Activated CD4-positive, alpha-beta T cell treated with anti-CD3 and anti-CD28 coated beads, Interleukin-2, amount 50 U/mL, for 16 hours (primary cell): ENCODE measurements around the gene ZFYVE27.

Source experiments
- DNase-seq: peaks from one replicate; pipeline ENCODE4 v3.0.0-alpha.2; 2020

ZFYVE27 gene

GRCh38 chr10:97752956-97753355 is 16.0 kb downstream of the ZFYVE27 start:
- no peak for DNase-seq

- no peak for DNase-seq
Measured at GRCh38 chr10:97754726-97755125, 17.8 kb downstream of the ZFYVE27 start.

- no peak for DNase-seq
Measured at GRCh38 chr10:97755718-97756117, 18.8 kb downstream of the ZFYVE27 start.

- no peak for DNase-seq
Measured at GRCh38 chr10:97757471-97757870, 20.5 kb downstream of the ZFYVE27 start.

GRCh38 chr10:97759158-97759887 is 22.4 kb downstream of the ZFYVE27 start:
- peak; percentile 48 for DNase-seq

GRCh38 chr10:97759946-97760345 is 23.0 kb downstream of the ZFYVE27 start:
- no peak for DNase-seq

GRCh38 chr10:97760461-97761257 is 23.7 kb downstream of the ZFYVE27 start:
- DNase-seq, result no peak

GRCh38 chr10:97761331-97761865 is 24.5 kb downstream of the ZFYVE27 start:
- DNase-seq, result no peak

- DNase-seq, result no peak
Measured at GRCh38 chr10:97762056-97762455, 25.1 kb downstream of the ZFYVE27 start.

GRCh38 chr10:97762816-97763215 is 25.9 kb downstream of the ZFYVE27 start:
- no peak for DNase-seq

- no peak for DNase-seq
Measured at GRCh38 chr10:97763411-97763810, 26.5 kb downstream of the ZFYVE27 start.

- no peak for DNase-seq
Measured at GRCh38 chr10:97763947-97764346, 27.0 kb downstream of the ZFYVE27 start.

- no peak for DNase-seq
Measured at GRCh38 chr10:97764519-97764931, 27.6 kb downstream of the ZFYVE27 start.

GRCh38 chr10:97765201-97765600 is 28.3 kb downstream of the ZFYVE27 start:
- DNase-seq, result no peak

GRCh38 chr10:97766106-97766810 is 29.3 kb downstream of the ZFYVE27 start:
- no peak for DNase-seq

GRCh38 chr10:97766996-97767924 is 30.3 kb downstream of the ZFYVE27 start:
- DNase-seq, result no peak

GRCh38 chr10:97768322-97769315 is 31.7 kb downstream of the ZFYVE27 start:
- DNase-seq, result no peak

- no peak for DNase-seq
Measured at GRCh38 chr10:97770255-97770654, 33.3 kb downstream of the ZFYVE27 start.

- peak; percentile 4 for DNase-seq
Measured at GRCh38 chr10:97771055-97771891, 34.3 kb downstream of the ZFYVE27 start.
